HL-60/S4 (cell line): ENCODE measurements around the gene CYBRD1.

Experiments
- in situ Hi-C: fragments of 300-500 bp; cut with MboI; formaldehyde crosslinking; loops from 2 replicates; pipeline ENCODE4 v1.14.3; 2022; ENCODE audit warnings: low sequenced_read_pairs

The CYBRD1 gene

DNA sequence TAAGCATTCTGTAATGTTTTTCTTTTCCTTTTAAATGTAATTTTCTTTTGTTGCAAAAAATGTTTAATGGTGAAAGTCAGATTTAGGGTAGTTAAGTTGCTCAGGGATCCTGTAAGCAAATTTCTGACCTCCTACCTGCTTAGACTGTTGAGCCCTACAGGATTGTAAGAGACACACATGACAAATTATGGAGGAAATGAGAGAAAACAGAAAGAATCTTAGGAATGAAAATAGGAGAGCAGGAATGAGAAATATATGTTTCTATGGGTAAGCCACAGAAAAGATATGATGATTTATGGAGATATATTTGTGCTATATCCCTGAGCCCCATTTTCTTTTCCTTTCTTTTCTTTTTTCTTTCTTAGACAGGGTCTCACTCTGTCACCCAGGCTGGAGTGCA lies 28.3 kb downstream of the CYBRD1 start:
- in situ Hi-C loops, result no loop called here

DNA sequence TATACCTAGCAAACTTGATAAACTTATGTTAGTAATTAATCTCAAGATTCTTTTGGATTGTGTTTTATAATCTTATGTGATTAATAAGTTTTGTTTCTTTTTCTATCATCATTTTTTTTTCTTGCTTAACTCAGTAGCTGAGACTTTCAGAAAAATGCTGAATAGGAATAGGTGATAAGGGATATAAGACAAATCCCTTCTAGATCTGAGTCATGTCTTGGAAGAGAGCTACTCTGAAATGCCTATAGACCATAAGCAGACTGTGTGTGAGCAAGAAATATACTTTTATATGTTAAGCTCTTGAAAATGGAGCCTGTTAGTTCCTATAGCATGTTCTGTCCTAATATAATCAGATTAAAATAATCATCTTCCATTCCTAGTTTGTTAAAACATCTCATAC lies 29.6 kb downstream of the CYBRD1 start:
- in situ Hi-C loops, result no loop called here

DNA sequence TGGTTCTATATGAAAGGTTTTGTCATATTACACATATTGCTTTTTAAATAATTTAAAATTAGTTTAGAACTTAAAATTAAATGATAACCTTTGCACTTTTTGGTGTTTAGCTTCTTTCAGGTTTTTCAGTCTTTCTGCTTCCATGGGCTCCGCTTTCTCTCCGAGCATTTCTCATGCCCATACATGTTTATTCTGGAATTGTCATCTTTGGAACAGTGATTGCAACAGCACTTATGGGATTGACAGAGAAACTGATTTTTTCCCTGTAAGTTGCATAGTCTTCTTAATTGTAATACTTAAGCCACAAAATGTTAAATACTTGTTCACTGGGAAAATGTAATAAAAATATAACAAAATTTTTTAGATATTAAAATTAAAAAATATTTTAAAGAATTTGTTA lies 31.0 kb downstream of the CYBRD1 start:
- in situ Hi-C loops, result no loop called here

DNA sequence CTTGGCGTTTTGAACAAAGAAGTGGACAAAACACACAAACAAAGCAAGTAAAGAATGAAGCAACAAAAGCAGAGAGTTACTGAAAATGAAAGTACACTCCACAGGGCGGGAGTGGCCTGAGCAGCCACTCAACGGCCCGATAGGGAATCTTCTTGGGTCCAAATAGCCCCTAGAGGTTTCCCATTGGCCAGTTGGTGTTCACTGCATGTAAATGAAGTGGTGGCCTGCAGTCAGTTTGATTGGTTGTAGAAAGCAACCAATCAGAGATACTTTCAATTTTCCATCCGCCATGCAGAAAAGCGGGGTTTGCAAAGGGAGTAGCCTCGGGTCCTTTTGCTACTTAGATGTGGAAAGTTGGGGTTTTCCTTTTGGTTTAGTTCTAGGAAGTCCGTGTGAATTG lies 31.6 kb downstream of the CYBRD1 start:
- in situ Hi-C loops, result no loop called here

DNA sequence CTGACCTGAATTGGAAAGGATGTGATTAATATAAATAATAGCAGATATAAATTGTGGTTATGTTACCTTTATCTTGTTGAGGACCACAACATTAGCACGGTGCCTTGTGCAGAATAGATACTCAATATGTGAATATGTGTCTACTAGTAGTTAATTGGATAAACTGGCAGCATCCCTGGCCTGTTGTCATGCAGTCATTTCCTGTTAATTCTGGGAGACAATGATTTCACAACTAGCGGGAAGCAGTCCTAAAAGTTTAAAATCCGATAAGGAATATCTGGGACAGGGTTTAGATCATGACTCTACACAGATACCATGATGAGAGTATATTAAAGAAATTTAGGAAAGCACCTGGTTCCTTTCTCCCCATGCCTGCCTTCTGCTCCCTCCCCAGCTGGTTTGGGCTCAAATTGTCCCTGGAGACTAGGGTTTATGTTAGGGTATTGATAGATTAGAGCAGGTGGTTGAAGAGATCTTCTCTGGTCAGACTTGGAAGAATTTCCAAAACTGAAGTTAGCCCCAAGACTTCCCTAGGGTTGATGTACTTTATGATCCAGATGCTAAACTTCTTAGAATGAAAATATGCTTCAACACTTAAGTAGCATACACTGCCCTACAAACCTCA lies 32.8 kb downstream of the CYBRD1 start:
- in situ Hi-C loops, result no loop called here

DNA sequence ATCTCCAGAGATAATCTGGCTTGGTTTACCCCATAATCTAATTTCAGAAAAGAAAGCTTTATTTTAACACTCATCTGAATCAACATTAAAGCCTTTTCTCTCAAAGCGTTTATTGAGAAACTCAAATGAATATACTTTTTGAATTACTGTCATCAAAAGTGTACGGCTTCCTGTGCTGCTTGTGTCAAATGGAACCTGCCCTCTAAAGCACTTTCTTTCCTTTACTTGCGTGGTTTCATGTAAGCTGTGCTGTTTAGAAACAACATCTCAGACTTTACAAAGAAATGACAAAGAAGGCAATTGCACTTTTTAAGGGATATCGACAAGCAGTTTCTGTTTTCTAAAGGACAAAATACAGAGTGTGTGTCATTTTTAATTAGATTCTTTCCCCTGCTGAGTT lies 35.1 kb downstream of the CYBRD1 start:
- in situ Hi-C loops, result no loop called here

DNA sequence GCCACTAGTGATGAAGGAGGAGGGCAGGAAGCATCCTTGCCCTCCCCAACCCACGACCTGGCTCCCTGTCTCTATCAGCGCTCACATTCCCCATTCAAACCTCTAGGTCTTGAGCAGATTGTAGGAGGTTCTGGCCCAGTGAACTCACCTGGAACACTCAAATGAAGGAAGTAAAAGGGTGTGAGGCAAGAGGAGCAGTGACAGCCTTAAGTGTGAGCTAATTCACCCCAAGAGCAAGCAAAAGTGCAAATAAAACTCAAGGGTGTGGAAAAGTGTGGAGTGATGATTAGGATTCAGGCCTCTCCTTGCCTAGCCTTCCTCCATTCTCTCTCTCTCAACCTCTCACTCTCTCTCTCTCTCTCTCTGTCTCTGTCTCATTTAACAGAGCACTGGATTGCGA lies 41.0 kb downstream of the CYBRD1 start:
- in situ Hi-C loops, result no loop called here

DNA sequence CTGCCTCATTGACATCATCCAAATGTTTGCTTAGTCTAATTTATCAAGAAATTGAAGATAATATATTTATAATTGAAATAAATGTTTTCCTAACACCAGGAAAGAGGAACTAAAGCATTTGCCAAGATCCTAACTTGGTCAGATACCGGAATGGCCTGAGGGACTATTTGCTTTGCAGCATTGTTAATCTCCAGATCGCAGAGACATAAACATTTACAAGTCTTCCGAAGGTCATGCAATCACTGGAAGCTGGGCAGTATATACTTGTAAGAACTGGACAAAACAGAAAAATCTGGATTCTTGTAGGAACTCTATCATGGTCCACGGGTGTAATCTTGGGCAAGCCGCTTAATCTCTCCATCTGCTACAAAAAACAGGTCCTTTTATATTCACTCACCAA lies 42.2 kb downstream of the CYBRD1 start:
- in situ Hi-C loops, result no loop called here

DNA sequence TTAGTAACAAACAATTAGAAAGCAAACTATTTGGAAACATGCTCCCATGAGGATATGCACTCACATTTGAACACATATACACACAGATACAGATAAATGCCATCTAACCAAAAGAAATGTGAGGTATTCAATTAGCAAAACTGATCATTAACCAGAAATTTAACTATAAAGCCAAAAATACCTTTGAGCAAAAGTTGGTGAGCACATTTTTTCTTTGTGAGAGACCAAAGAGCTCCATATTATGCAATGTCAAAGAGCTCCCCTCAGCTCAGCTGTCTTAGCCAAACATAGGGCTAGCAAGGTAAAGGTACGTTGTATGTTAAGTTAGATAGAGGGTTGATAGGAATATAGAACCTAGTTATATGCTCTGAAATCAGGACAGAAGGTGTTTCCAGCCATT lies 43.8 kb downstream of the CYBRD1 start:
- in situ Hi-C loops, result no loop called here

DNA sequence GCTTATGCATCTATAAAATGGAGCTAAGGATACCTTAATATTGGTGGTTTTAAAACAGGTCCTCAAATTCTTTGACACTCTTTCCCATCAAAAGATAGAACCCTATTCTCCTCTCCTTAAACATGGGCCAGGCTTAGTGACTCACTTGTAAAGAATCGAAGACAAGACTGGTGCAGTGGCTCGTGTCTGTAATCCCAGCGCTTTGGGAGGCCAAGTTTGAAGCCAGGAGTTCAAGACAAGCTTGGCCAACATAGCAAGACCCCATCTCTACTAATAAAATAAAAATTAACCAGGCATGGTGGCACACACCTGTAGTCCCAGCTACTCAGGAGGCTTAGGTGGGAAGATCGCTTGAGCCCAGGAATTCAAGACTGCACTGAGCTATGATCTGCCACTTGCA lies 44.5 kb downstream of the CYBRD1 start:
- in situ Hi-C loops, result no loop called here

DNA sequence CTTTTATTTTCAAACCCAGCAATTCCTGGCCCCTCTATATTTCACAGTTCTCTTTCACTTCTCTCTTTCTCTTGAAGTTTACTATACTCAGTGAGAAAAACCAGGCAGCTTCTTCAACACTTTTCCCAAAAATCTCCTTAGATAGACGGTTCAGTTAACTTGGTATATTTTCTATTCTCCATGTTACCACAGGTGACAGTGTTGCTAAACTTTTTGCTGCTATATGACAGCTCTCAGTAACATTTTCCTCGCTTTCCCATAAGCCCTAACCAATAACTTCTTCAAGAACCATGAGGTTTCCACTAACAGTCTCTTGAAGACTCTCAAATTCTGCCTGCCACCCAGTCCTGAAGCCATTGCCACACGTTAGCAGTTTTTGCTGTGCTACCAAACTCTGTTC lies 45.8 kb downstream of the CYBRD1 start:
- in situ Hi-C loops, result no loop called here

DNA sequence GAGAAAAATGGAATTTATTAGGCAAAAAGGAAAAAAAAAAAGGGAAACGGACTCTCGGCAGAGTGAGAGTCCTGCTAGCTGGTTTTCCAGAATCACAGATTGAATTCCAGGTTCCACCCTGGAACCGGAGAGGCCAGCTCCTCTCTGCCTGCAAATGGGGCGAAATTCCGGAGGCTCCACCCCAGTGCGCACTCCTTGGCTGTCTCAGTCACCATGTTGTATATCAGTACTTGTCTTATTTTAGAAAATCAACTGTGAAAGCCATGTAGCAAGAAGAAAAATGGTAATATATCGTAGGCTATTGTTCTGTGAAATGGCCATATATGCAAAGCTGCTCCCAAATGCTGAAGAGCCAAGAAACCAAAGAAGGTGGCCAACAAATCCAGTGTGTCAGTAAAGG lies 49.4 kb downstream of the CYBRD1 start:
- in situ Hi-C loops, result no loop called here

DNA sequence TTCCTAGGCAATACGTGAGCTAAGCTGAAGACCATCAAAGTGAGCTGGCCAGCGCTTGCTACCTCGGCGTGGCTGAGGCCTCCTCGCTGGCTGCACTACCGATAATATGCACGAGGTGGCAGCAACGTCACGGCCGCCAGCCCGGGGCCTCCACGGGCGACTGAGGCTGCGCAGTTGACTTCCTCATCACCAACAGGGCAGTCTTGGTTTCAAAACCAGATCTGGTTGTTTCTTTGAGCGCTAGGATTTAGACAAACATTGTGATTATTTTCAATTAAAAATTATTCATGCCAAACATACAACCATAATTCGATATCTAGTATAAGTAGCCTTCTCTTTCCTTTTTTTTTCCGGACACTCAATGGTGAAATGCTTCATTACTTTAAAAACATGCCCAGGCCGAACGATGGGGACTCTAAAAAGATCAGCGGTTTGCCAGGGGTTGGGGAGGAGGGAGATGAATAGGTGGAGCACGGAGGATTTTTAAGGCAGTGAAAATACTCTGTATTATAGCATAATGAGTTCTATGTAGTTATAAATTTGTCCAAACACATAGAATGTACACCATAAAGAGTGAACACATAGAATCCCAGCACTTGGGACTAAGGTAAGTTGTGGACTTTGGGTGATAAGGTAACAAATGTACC lies 52.0 kb downstream of the CYBRD1 start:
- in situ Hi-C loops, result no loop called here

DNA sequence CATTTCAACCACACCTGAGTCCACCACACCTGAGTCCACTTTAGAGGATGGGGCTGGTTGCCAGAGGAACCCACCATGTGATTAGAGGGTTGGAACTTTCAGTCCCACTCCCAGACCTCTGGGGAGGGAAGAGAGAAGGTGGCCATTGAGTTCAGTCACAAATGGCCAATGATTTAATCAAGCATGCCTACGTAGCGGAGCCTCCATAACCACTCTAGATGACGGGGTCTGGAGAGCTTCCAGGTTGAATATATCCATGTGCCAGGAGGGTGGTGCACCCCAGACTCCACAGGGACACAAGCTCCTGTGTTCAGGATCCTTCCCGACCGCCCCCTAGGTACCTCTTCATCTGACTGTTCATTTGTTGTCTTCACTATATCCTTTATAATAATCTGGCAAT lies 53.3 kb downstream of the CYBRD1 start:
- in situ Hi-C loops, result loop anchor here (25.0 kb wide), 1 partner anchor 887 kb away; no protein-coding TSS in a partner anchor

DNA sequence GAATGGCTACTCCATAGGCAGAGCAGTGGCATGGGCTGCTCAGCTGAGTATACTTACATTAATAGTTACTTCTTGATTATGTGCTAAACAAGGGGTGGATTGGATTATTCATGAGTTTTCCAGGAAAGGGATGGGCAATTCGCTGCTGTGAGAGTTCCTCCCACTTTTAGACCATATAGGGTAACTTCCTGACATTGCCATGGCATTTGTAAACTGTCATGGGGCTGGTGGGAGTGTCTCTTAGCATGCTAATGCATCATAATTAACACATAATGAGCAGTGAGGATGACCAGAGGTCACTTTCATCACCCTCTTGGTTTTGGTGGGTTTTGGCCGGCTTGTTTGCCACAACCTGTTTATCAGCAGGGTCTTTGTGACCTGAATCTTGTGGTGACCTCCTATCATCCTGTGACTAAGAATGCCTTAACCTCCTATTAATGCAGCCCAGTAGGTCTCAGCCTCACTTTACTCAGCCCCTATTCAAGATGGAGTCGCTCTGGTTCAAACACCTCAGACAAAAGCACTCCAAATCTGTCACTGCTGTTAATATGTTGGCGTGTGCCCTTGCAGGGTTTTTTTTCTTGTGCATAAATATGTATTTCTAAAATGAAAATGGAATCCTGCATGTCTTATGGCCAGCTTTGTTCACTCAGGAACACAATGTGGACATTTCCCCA lies 56.0 kb downstream of the CYBRD1 start:
- in situ Hi-C loops, result loop anchor here (25.0 kb wide), 1 partner anchor 884 kb away; no protein-coding TSS in a partner anchor

DNA sequence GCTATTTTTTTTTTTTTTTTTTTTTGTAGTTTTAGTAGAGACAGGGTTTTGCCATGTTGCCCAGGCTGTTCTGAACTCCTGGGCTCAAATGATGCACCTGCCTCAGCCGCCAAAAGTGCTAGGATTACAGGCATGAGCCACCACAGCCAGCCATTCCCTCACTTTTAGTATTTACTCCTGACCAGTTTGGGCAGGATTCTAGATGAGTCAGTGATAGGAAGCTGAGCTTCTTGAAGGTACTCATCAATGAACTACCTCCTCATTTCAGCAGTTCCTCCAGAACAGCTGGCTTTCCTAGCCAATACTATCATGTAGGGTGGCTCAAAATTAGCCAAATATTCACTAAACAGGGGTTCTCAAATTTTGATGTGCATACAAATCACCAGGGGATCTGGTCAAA lies 57.2 kb downstream of the CYBRD1 start:
- in situ Hi-C loops, result loop anchor here (25.0 kb wide), 1 partner anchor 883 kb away; no protein-coding TSS in a partner anchor

DNA sequence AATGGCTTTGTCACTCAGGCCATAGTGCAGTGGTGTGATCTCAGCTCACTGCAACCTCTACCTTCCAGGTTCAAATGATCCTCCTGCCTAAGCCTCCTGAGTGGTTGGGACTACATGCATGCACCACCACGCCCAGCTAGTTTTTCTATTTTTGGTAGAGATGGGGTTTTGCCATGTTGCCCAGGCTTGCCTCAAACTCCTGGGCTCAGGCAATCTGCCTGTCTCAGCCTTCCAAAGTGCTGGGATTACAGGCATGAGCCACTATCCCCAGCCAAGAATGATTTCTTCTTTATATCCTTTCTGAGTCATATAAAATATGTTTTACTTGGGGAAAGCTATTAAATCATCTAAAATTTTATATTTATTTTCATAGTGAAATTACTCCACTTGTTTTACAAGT lies 61.3 kb downstream of the CYBRD1 start:
- in situ Hi-C loops, result loop anchor here (25.0 kb wide), 1 partner anchor 879 kb away; no protein-coding TSS in a partner anchor

DNA sequence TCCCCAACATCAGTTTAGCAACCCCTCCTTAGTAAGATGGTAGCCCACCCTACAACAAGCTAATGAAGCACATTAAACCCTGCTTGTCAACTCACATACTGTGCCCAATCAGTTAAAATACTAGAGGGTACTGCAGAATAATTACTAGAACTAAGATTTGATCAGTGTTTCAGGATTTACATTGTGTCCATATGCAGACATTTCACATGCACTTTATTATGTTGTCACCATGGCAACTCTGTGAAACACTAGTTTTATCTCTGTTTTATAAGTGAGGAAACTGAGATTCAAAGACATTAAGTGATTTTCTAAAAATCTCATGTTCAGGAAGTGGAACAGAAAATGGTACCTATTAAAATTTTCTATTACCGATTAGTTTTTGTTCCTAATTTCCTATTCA lies 61.7 kb downstream of the CYBRD1 start:
- in situ Hi-C loops, result loop anchor here (25.0 kb wide), 1 partner anchor 878 kb away; no protein-coding TSS in a partner anchor

DNA sequence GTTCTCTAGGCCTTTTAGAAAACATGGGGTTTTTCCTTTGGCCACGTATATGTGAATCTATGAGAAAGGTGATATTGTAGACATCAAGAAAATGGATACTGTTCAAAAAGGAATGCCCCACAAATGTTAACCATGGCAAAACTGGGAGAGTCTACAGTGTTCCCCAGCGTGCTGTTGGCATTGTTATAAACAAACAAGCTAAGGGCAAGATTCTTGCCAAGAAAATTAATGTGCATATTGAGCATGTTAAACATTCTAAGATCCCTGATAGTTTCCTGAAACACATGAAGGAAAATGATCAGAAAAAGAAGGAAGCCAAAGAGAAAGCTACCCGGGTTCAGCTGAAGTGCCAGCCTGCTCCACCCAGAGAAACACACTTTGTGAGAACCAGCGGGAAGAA lies 64.9 kb downstream of the CYBRD1 start:
- in situ Hi-C loops, result loop anchor here (25.0 kb wide), 1 partner anchor 875 kb away; no protein-coding TSS in a partner anchor

DNA sequence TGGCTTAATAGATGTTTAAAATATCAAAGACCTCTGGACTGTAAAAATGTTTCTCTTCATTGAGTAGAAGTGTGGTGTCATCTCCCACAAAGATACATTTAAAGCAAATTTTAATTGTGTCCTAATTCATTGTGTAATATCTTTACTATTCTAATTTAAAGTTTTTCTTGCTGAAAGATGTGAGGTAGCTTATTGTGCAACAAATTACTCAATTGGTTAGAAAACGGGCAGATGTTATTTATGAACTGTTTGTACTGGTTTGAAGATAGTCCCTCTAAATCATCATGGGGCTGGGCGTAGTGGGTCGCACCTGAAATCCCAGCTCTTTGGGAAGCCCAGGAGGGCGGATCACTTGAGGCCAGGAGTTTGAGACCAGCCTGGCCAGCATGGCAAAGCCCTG lies 65.3 kb downstream of the CYBRD1 start:
- in situ Hi-C loops, result loop anchor here (25.0 kb wide), 1 partner anchor 875 kb away; no protein-coding TSS in a partner anchor

DNA sequence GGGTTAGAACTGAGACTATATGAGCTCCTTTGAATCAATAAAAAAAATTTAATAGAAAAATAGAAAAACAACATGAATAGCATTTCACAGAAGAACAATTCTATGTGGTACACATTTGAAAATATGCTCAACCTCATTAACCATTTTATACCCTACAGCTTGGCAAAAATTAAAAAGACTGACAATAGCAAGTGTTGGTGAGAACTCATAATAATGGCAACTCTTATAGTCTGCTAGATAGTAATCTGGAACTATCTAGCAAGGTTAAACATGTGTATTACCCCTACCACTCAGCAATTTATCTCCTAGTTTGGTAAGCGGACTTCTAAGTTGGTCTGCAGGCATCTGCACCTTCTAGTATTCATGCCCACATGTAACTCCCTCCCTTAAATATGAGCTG lies 67.8 kb downstream of the CYBRD1 start:
- in situ Hi-C loops, result loop anchor here (10.0 to 25.0 kb wide), 3 partner anchors 115 to 872 kb away; no protein-coding TSS in a partner anchor

DNA sequence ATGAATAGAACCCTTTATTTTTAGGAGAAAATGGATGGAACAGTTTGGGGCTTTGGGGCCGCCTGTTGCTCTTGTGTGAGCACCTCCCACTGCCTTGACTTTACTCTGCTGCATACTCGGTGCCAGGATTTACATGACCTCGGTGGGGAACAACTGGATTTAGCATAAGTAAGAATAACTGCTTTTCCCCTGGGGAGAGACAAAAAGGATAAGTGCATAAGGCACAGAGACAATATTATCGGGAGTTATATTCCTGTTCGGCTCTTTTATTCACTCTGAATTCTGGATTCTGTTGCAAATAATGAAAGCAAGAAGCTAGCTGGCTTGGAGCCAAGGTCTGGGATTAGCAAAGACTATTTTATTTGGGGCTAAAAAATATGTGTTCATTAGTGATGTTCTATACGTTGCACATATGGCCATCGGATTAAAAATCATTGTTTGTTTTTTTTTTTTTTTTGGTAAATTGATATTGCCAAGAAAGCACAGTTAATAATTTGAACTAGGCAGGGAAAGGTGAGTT lies 69.8 kb downstream of the CYBRD1 start:
- in situ Hi-C loops, result loop anchor here (10.0 to 25.0 kb wide), 3 partner anchors 113 to 870 kb away; no protein-coding TSS in a partner anchor
